Non-pigmented ciliary epithelial cell (primary cell): ENCODE results near the gene KRTAP5-6.

Experiments
- DNase-seq: peaks from one replicate; pipeline ENCODE4 v3.0.0-alpha.2; 2010; ENCODE audit warnings: low read depth

KRTAP5-6 gene

GRCh38 chr11:1733716-1734640, 37.0 kb downstream of the KRTAP5-6 start:
- DNase-seq = no peak

- no peak for DNase-seq
These were observed 37.7 kb downstream of the KRTAP5-6 start for GRCh38 chr11:1734641-1735081.

GRCh38 chr11:1735271-1735670, 38.3 kb downstream of the KRTAP5-6 start:
- DNase-seq = no peak

- no peak for DNase-seq
These were observed 39.5 kb downstream of the KRTAP5-6 start for GRCh38 chr11:1736447-1736992.

GRCh38 chr11:1737080-1737757, 40.2 kb downstream of the KRTAP5-6 start:
- DNase-seq = no peak

- DNase-seq = no peak
These were observed 41.4 kb downstream of the KRTAP5-6 start for GRCh38 chr11:1738380-1738779.

GRCh38 chr11:1739576-1739975, 42.6 kb downstream of the KRTAP5-6 start:
- DNase-seq = no peak

GRCh38 chr11:1740786-1741530, 44.0 kb downstream of the KRTAP5-6 start:
- no peak for DNase-seq

- no peak for DNase-seq
These were observed 44.7 kb downstream of the KRTAP5-6 start for GRCh38 chr11:1741741-1742140.

- DNase-seq = no peak
These were observed 45.4 kb downstream of the KRTAP5-6 start for GRCh38 chr11:1742371-1742770.

GRCh38 chr11:1742869-1743584, 46.0 kb downstream of the KRTAP5-6 start:
- no peak for DNase-seq

GRCh38 chr11:1743585-1744136, 46.7 kb downstream of the KRTAP5-6 start:
- no peak for DNase-seq

GRCh38 chr11:1744137-1744886, 47.3 kb downstream of the KRTAP5-6 start:
- no peak for DNase-seq

GRCh38 chr11:1744891-1745700, 48.1 kb downstream of the KRTAP5-6 start:
- no peak for DNase-seq

- DNase-seq = no peak
These were observed 48.8 kb downstream of the KRTAP5-6 start for GRCh38 chr11:1745701-1746320.

GRCh38 chr11:1746511-1746931, 49.5 kb downstream of the KRTAP5-6 start:
- no peak for DNase-seq

GRCh38 chr11:1746956-1747752, 50.2 kb downstream of the KRTAP5-6 start:
- DNase-seq = no peak
